Liver (tissue), 9 donors: ENCODE data around the gene OGFOD3. TPM values are rescaled to one million over a fixed set of nuclear protein-coding genes. Genes with fewer than 3 reads are reported as not detected.

ENCODE experiments used
- DNase-seq: peaks from one replicate; pipeline ENCODE4 v3.0.0-alpha.2; 2017; ENCODE audit warnings: low spot score
- H3K27ac ChIP-seq, 2 donors: one replicate each; pipeline ENCODE4 v1.7.0; 2013; ENCODE audit warnings: inconsistent platforms in 2 of 2, low read length in 2 of 2, control low read depth in 1 of 2, low read depth in 1 of 2, mild to moderate bottlenecking in 1 of 2
- H3K27me3 ChIP-seq, 4 donors: one replicate each; pipeline versions ENCODE4 v1.6.1 to v1.7.0; 2013; ENCODE audit warnings: low read length in 3 of 4, inconsistent platforms in 1 of 4, mild to moderate bottlenecking in 1 of 4, moderate library complexity in 1 of 4; ENCODE audit not compliant: control insufficient read depth in 4 of 4, insufficient read depth in 4 of 4
- H3K36me3 ChIP-seq, 4 donors: one replicate each; pipeline versions ENCODE4 v1.6.1 to v1.7.0; 2013; ENCODE audit warnings: low read length in 3 of 4, mild to moderate bottlenecking in 3 of 4, low read depth in 1 of 4, moderate library complexity in 1 of 4; ENCODE audit not compliant: control insufficient read depth in 4 of 4, insufficient read depth in 3 of 4
- H3K4me1 ChIP-seq, 4 donors: one replicate each; pipeline versions ENCODE4 v1.6.1 to v1.7.0; 2013; ENCODE audit warnings: low read length in 3 of 4, mild to moderate bottlenecking in 3 of 4, moderate library complexity in 1 of 4; ENCODE audit not compliant: control insufficient read depth in 4 of 4, insufficient read depth in 4 of 4
- H3K4me3 ChIP-seq, 3 donors: one replicate each; pipeline versions ENCODE4 v1.6.1 to v1.7.0; 2013; ENCODE audit warnings: low read length in 3 of 3, control low read depth in 1 of 3, low read depth in 1 of 3, mild to moderate bottlenecking in 1 of 3
- H3K9ac ChIP-seq, 2 donors: one replicate each; pipeline ENCODE4 v1.7.0; 2013; ENCODE audit warnings: low read length in 2 of 2, mild to moderate bottlenecking in 2 of 2, moderate library complexity in 2 of 2, control low read depth in 1 of 2, low read depth in 1 of 2
- H3K9me3 ChIP-seq, 4 donors: one replicate each; pipeline versions ENCODE4 v1.6.1 to v1.7.0; 2013; ENCODE audit warnings: low read length in 3 of 4; ENCODE audit not compliant: control insufficient read depth in 4 of 4
- FOXA1 ChIP-seq: IDR thresholded peaks from 2 replicates; pipeline ENCODE4 v1.6.1; 2016; ENCODE audit warnings: antibody characterized with exemption
- GABPA ChIP-seq, 2 donors: IDR thresholded peaks in 1 of 2; conservative IDR thresholded peaks in 1 of 2; 2 replicates each; pipeline ENCODE4 v1.6.1; 2016; ENCODE audit warnings: antibody characterized with exemption in 2 of 2, mild to moderate bottlenecking in 1 of 2, moderate library complexity in 1 of 2
- HNF4A ChIP-seq, 2 donors: conservative IDR thresholded peaks; 2 replicates each; pipeline ENCODE4 v1.6.1; 2016; ENCODE audit warnings: antibody characterized with exemption in 2 of 2, mild to moderate bottlenecking in 2 of 2
- HNF4G ChIP-seq: IDR thresholded peaks from 2 replicates; pipeline ENCODE4 v1.6.1; 2016; ENCODE audit warnings: antibody characterized with exemption
- JUND ChIP-seq, 2 donors: IDR thresholded peaks; 2 replicates each; pipeline ENCODE4 v1.6.1; 2016; ENCODE audit warnings: antibody characterized with exemption in 2 of 2
- NR2F2 ChIP-seq: IDR thresholded peaks from 2 replicates; pipeline ENCODE4 v1.6.1; 2016; ENCODE audit warnings: antibody characterized with exemption
- RAD21 ChIP-seq, 2 donors: IDR thresholded peaks; 2 replicates each; pipeline ENCODE4 v1.6.1; 2016; ENCODE audit warnings: antibody characterized with exemption in 2 of 2, mild to moderate bottlenecking in 2 of 2
- RXRA ChIP-seq, 2 donors: IDR thresholded peaks; 2 replicates each; pipeline ENCODE4 v1.6.1; 2017 to 2018; ENCODE audit warnings: antibody characterized with exemption in 2 of 2, mild to moderate bottlenecking in 1 of 2
- SP1 ChIP-seq: IDR thresholded peaks from 2 replicates; pipeline ENCODE4 v1.6.1; 2018; ENCODE audit warnings: antibody characterized with exemption, mild to moderate bottlenecking
- TAF1 ChIP-seq: conservative IDR thresholded peaks from 2 replicates; pipeline ENCODE4 v1.6.1; 2016; ENCODE audit warnings: antibody characterized with exemption, mild to moderate bottlenecking
- YY1 ChIP-seq: IDR thresholded peaks from 2 replicates; pipeline ENCODE4 v1.6.1; 2016; ENCODE audit warnings: antibody characterized with exemption, mild to moderate bottlenecking
- WGBS: extraction: QIAGEN DNeasy Blood & Tissue Kit; methylation state at CpG from one replicate; pipeline ENCODE4 v1.1.7; 2013; 5-methylcytosine and 5-hydroxymethylcytosine counted together
- polyA plus RNA-seq, 2 donors: library from polyadenylated mRNA; stranded (reverse) in 1 of 2; unstranded in 1 of 2; fragments of 200-250 nt in 1 of 2; fragments of >200 nt in 1 of 2; fragmentation: Nextera tagmentation in 1 of 2; extraction: Ambion mirVana in 1 of 2; gene quantifications; one replicate each; pipeline versions ENCODE4 v1.2.1 to v1.2.3, GENCODE V29; 2013 to 2015
- total RNA-seq, 2 donors: library from RNA; depleted of rRNA; stranded (reverse); fragments of >200 nt; gene quantifications; one replicate each; pipeline ENCODE4 v1.2.3, GENCODE V29; 2014
- TF ChIP-seq, protein P1 (sequence below): IDR thresholded peaks from 2 replicates; pipeline ENCODE4 v1.6.1; 2016; ENCODE audit warnings: antibody characterized with exemption, mild to moderate bottlenecking
- TF ChIP-seq, protein P2 (sequence below): fragments of 150-350 bp; IDR thresholded peaks from 2 replicates; pipeline ENCODE4 v1.5.1; 2017; ENCODE audit warnings: improper control_type of control experiment, low read depth, low read length; ENCODE audit not compliant: missing input control
- TF ChIP-seq, protein P3 (sequence below): IDR thresholded peaks from 2 replicates; pipeline ENCODE4 v1.6.1; 2016; ENCODE audit warnings: antibody characterized with exemption
- TF ChIP-seq, protein P4 (sequence below): IDR thresholded peaks from 2 replicates; pipeline ENCODE4 v1.6.1; 2016; ENCODE audit warnings: antibody characterized with exemption
- donor health status: healthy.
- donor health status: healthy.
- donor health status: healthy.
- donor health status: healthy.
- donor health status: healthy.

OGFOD3 gene
- total and polyA plus RNA-seq, 4 donors: 15.0 to 23.2 (median 18.5) TPM

DNA sequence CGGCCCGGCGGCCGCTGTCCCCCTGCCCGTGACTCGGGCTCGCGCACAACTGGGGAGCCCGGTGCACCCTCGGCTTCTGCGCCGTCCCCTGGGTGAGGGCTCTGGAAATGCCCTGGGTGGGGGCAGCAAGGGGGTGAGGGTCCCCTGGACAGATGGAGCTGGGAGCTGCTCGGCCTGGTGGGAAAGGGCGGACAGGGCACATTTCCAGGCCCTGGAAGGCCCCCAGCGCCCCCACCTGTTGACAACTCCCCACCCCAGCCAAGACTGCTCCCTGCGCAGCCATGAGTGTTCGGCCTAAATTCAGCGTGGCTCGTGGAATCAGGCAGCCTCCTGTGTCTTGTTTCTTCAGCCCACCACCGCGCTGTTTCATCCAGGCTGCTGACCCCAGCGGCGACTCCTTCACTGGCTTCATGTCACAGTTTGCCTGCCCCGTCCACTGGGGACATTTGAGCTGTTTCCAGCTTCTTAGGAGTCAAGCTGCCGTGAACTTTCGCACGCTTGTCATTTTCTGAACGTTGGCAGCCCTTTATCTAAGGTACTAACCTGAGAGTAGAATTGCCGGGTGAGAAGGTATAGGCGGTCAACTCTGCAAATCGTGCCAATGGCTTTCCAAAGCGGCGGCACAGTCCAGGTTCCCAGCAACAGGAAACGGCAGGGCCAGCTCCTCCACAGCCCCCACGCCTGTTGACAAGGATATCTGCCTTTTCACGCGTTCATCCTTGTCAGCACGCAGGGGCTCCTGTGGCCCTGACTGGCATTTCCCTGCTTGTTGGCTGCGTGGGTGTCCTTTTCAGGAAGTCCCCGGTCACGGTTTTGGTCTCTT is 45.9 kb downstream of the OGFOD3 start:
- DNase-seq: no peak
- no peaks in the 10 kb centered on the region for H3K9me3 ChIP-seq
- no peak overlapping the region for H3K9ac ChIP-seq
- no peak overlapping the region for H3K27ac ChIP-seq
- 45% methylated on average over 41 of the region's 41 CpGs for WGBS
- peaks cover 5 to 27% (median 15%) of the 10 kb centered on the region in 4 donors for H3K4me1 ChIP-seq
- TF ChIP-seq, protein P1, sequence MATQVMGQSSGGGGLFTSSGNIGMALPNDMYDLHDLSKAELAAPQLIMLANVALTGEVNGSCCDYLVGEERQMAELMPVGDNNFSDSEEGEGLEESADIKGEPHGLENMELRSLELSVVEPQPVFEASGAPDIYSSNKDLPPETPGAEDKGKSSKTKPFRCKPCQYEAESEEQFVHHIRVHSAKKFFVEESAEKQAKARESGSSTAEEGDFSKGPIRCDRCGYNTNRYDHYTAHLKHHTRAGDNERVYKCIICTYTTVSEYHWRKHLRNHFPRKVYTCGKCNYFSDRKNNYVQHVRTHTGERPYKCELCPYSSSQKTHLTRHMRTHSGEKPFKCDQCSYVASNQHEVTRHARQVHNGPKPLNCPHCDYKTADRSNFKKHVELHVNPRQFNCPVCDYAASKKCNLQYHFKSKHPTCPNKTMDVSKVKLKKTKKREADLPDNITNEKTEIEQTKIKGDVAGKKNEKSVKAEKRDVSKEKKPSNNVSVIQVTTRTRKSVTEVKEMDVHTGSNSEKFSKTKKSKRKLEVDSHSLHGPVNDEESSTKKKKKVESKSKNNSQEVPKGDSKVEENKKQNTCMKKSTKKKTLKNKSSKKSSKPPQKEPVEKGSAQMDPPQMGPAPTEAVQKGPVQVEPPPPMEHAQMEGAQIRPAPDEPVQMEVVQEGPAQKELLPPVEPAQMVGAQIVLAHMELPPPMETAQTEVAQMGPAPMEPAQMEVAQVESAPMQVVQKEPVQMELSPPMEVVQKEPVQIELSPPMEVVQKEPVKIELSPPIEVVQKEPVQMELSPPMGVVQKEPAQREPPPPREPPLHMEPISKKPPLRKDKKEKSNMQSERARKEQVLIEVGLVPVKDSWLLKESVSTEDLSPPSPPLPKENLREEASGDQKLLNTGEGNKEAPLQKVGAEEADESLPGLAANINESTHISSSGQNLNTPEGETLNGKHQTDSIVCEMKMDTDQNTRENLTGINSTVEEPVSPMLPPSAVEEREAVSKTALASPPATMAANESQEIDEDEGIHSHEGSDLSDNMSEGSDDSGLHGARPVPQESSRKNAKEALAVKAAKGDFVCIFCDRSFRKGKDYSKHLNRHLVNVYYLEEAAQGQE: no peak
- TF ChIP-seq YY1: no peak
- TF ChIP-seq RXRA (IDR thresholded peaks at IDR 0.05): no peak
- TF ChIP-seq, protein P2, sequence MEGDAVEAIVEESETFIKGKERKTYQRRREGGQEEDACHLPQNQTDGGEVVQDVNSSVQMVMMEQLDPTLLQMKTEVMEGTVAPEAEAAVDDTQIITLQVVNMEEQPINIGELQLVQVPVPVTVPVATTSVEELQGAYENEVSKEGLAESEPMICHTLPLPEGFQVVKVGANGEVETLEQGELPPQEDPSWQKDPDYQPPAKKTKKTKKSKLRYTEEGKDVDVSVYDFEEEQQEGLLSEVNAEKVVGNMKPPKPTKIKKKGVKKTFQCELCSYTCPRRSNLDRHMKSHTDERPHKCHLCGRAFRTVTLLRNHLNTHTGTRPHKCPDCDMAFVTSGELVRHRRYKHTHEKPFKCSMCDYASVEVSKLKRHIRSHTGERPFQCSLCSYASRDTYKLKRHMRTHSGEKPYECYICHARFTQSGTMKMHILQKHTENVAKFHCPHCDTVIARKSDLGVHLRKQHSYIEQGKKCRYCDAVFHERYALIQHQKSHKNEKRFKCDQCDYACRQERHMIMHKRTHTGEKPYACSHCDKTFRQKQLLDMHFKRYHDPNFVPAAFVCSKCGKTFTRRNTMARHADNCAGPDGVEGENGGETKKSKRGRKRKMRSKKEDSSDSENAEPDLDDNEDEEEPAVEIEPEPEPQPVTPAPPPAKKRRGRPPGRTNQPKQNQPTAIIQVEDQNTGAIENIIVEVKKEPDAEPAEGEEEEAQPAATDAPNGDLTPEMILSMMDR: no peak
- TF ChIP-seq, protein P3, sequence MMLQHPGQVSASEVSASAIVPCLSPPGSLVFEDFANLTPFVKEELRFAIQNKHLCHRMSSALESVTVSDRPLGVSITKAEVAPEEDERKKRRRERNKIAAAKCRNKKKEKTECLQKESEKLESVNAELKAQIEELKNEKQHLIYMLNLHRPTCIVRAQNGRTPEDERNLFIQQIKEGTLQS: no peak
- TF ChIP-seq HNF4G: no peak
- no peak for TF ChIP-seq TAF1
- no peak for TF ChIP-seq HNF4A (conservative IDR thresholded peaks at IDR 0.05)
- TF ChIP-seq, protein P4, sequence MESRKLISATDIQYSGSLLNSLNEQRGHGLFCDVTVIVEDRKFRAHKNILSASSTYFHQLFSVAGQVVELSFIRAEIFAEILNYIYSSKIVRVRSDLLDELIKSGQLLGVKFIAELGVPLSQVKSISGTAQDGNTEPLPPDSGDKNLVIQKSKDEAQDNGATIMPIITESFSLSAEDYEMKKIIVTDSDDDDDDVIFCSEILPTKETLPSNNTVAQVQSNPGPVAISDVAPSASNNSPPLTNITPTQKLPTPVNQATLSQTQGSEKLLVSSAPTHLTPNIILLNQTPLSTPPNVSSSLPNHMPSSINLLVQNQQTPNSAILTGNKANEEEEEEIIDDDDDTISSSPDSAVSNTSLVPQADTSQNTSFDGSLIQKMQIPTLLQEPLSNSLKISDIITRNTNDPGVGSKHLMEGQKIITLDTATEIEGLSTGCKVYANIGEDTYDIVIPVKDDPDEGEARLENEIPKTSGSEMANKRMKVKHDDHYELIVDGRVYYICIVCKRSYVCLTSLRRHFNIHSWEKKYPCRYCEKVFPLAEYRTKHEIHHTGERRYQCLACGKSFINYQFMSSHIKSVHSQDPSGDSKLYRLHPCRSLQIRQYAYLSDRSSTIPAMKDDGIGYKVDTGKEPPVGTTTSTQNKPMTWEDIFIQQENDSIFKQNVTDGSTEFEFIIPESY: no peak
- no peak for TF ChIP-seq SP1
- TF ChIP-seq JUND (IDR thresholded peaks at IDR 0.05): no peak
- no peak overlapping the region for H3K4me3 ChIP-seq
- H3K36me3 ChIP-seq: no peaks in the 10 kb centered on the region
- H3K27me3 ChIP-seq: peaks cover 0 to 17% (median 3%) of the 10 kb centered on the region in 4 donors

DNA sequence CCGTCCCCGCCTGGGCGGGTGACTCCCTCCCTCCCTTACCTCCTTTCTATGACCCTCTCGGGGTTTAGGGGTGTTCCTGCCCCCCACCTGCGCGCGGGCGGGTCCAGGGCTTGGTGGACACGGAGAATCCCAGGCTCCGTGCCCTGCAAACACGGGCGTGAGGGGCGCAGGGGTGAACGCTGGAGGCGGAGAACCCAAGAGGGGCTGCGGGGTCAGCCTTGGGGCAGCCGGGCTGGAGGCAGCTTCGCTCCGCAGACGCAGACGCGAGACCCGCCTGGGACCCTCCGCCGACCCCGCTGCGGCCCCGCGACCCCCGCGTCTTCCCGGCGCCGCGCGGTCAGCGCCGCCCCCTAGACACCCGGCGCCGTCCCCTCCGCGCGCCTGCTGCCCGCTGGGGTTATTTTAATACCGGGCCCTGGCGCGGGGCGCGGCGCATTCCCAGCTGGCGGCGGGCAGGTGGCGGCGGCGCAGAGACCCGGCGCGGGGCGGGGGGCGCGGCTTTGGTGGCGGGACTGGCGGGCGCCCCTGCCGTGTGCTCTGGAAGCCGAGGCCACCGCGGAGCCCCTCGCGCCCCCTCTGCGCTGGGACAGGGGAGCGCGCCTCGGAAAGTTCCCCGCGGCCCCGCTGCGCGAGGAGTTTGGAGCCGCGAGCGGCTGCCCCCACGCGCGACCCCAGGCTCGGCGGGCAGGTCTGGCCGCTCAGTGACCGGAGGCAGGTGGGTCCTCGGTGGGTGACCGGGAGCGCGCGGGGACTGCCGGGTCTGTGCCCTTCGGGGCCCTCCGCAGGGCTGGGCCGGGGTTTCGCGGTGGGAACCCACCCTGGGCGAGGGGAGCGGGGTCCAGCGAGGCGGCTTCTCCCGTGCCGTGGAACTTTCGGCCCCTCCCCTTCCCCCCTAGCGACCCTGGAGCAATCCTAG is 46.8 kb downstream of the OGFOD3 start, which contains the start of gene UTS2R:
UTS2R (plus strand) TSS at position 433 of the 916 bp plus-strand sequence. CDS start 2,560 bp downstream, outside the sequence.
- no peaks in the 10 kb centered on the region for H3K9me3 ChIP-seq
- H3K36me3 ChIP-seq: no peaks in the 10 kb centered on the region
- no peak within 1 kb of the TSS for H3K27ac ChIP-seq
- H3K4me3 ChIP-seq: peak within 1 kb of the TSS in 2 of 3 donors; percentile 55 to 60
- 9% methylated on average over 109 of the region's 109 CpGs for WGBS
- H3K4me1 ChIP-seq: peaks cover 5 to 27% (median 15%) of the 10 kb centered on the region in 4 donors
- H3K9ac ChIP-seq: no peak within 1 kb of the TSS
- no peak for DNase-seq
- TF ChIP-seq, protein P4: no peak
- TF ChIP-seq RAD21 (IDR thresholded peaks at IDR 0.05): no peak
- no peak for TF ChIP-seq NR2F2
- no peak for TF ChIP-seq GABPA (IDR thresholded peaks at IDR 0.05 in 1 of 2, conservative IDR thresholded peaks at IDR 0.05 in 1 of 2)
- TF ChIP-seq FOXA1: no peak
- no peak for TF ChIP-seq YY1
- peaks cover 0 to 17% (median 3%) of the 10 kb centered on the region in 4 donors for H3K27me3 ChIP-seq
